Endothelial cell (in vitro differentiated cells): ENCODE measurements around the gene KCMF1. TPM values are rescaled to one million over a fixed set of nuclear protein-coding genes. Genes with fewer than 3 reads are reported as not detected.

ENCODE experiments used
- DNase-seq: peaks from one replicate; pipeline ENCODE4 v3.0.0; 2021; ENCODE audit warnings: low spot score
- H3K27ac Mint-ChIP-seq: one replicate; pipeline ENCODE4 v1.8.0; 2021; ENCODE audit warnings: mixed read lengths, inconsistent platforms; ENCODE audit not compliant: unreplicated experiment
- H3K27me3 Mint-ChIP-seq: one replicate; pipeline ENCODE4 v1.8.0; 2021; ENCODE audit warnings: mild to moderate bottlenecking, moderate library complexity, mixed read lengths, inconsistent platforms; ENCODE audit not compliant: unreplicated experiment
- H3K36me3 Mint-ChIP-seq: one replicate; pipeline ENCODE4 v1.8.0; 2021; ENCODE audit warnings: mild to moderate bottlenecking, low read depth, mixed read lengths, inconsistent platforms; ENCODE audit not compliant: unreplicated experiment
- H3K4me1 Mint-ChIP-seq: one replicate; pipeline ENCODE4 v1.8.0; 2021; ENCODE audit warnings: mild to moderate bottlenecking, mixed read lengths, inconsistent platforms; ENCODE audit not compliant: unreplicated experiment
- H3K4me3 Mint-ChIP-seq: one replicate; pipeline ENCODE4 v1.8.0; 2021; ENCODE audit warnings: mild to moderate bottlenecking, mixed read lengths, inconsistent platforms; ENCODE audit not compliant: unreplicated experiment
- H3K9me3 Mint-ChIP-seq: one replicate; pipeline ENCODE4 v1.8.0; 2021; ENCODE audit warnings: mixed read lengths, inconsistent platforms; ENCODE audit not compliant: unreplicated experiment
- total RNA-seq: library from RNA; stranded (reverse); fragmentation: NEBNext Ultra II Directional; extraction: Animal tissue kit (Norgen Biotek cat#: 25700); gene quantifications from one replicate; pipeline ENCODE4 v1.2.1, GENCODE V29; 2021; ENCODE audit not compliant: unreplicated experiment
- TF ChIP-seq, protein P1 (sequence below): fragments of 200-600 bp; sonication (generic); IDR thresholded peaks from one replicate; pipeline ENCODE4 v1.5.0; 2021; ENCODE audit warnings: antibody characterized with exemption; ENCODE audit not compliant: unreplicated experiment

Gene KCMF1
- total RNA-seq, 1 donor from 2014 or later = 84.6 TPM

DNA sequence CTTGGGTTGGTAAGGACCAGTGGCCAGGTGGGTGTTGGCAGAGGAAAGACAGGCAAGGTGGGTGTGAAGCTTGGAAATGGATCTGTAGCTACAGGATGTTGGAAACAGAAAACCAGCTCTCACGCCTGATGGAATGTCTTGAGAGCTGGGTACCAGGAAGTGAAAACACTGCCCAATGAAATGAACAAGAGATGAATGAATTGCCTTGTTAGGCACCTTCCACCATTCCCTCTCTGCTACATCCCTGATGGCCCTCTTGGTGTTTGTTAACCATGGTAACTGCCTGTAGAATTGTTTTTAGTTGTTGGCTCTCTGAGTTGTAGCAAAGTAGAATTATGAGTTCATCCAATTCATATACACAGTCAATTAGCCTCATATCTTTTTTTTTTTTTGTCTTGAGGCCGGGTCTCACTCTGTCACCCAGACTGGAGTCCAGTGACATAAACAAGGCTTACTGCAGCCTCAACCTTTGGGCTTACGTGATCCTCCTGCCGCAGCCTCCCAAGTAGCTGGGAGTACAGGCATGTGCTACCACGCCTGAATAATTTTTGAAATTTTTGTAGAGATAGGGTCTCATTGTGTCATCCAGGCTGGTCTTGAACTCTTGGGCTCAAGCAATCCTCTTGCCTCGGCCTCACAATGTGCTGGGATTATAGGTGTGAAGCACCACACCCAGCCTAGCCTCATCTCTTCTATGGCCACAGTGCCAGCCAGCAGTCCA, 9.5 kb downstream of the KCMF1 start:
- DNase-seq = no peak
- H3K27me3 Mint-ChIP-seq = peaks cover 9% of the 10 kb centered on the region
- no peaks in the 10 kb centered on the region for H3K9me3 Mint-ChIP-seq
- H3K4me1 Mint-ChIP-seq = peaks cover 12% of the 10 kb centered on the region
- H3K27ac Mint-ChIP-seq = peak overlapping the region; percentile 57
- no peak overlapping the region for H3K4me3 Mint-ChIP-seq
- H3K36me3 Mint-ChIP-seq = no peaks in the 10 kb centered on the region
- TF ChIP-seq, protein P1, sequence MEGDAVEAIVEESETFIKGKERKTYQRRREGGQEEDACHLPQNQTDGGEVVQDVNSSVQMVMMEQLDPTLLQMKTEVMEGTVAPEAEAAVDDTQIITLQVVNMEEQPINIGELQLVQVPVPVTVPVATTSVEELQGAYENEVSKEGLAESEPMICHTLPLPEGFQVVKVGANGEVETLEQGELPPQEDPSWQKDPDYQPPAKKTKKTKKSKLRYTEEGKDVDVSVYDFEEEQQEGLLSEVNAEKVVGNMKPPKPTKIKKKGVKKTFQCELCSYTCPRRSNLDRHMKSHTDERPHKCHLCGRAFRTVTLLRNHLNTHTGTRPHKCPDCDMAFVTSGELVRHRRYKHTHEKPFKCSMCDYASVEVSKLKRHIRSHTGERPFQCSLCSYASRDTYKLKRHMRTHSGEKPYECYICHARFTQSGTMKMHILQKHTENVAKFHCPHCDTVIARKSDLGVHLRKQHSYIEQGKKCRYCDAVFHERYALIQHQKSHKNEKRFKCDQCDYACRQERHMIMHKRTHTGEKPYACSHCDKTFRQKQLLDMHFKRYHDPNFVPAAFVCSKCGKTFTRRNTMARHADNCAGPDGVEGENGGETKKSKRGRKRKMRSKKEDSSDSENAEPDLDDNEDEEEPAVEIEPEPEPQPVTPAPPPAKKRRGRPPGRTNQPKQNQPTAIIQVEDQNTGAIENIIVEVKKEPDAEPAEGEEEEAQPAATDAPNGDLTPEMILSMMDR = no peak

DNA sequence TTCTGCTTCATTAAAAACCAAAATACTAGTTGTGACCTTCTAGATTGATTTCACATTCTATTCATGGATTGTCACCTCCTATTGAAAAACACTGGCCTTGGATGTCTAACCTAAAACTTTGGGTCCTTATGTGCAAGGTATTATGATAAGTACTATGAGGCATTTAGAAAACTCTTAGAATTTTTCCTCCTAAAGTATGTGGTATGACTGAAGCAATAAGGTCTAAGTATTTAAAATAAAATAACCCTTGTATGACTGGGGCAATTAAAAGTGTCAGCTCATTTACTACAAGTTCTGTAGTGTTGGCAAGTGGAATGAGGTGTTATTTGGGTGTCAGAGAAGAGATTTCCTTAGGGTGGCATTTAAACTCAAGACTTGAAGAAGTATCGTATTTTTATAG, 15.1 kb downstream of the KCMF1 start:
- H3K27ac Mint-ChIP-seq = no peak overlapping the region
- no peaks in the 10 kb centered on the region for H3K9me3 Mint-ChIP-seq
- no peak for DNase-seq
- H3K27me3 Mint-ChIP-seq = peaks cover 4% of the 10 kb centered on the region
- peaks cover 13% of the 10 kb centered on the region for H3K4me1 Mint-ChIP-seq
- H3K4me3 Mint-ChIP-seq = no peak overlapping the region
- H3K36me3 Mint-ChIP-seq = peaks cover 4% of the 10 kb centered on the region
- TF ChIP-seq, protein P1 = no peak

DNA sequence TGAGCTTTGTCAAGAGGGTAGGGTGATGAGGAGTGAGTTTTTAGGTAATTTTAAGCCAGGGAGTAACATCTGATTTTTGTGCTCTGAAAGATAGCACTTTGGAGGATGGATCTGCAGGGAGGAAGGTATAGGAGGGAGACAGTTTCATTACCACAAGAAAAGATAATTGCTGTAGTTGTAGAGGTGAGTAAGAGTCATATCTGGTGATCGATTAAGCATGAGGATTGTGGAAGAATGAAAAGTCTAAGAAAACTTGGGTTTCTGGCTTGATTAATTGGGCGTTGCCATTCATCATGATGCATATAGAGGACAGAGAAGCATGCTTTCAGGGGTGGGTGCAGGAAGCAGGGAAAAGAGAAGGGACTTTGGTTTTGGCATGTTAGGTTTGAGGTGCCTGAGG, 18.5 kb downstream of the KCMF1 start:
- Mint-ChIP-seq H3K9me3 (no peaks in the 10 kb centered on the region), H3K36me3 (peaks cover 4% of the 10 kb centered on the region), H3K27me3 (peaks cover 4% of the 10 kb centered on the region), H3K4me1 (peaks cover 13% of the 10 kb centered on the region), H3K27ac (no peak overlapping the region), H3K4me3 (no peak overlapping the region)
- no peak for DNase-seq
- TF ChIP-seq, protein P1 = no peak

DNA sequence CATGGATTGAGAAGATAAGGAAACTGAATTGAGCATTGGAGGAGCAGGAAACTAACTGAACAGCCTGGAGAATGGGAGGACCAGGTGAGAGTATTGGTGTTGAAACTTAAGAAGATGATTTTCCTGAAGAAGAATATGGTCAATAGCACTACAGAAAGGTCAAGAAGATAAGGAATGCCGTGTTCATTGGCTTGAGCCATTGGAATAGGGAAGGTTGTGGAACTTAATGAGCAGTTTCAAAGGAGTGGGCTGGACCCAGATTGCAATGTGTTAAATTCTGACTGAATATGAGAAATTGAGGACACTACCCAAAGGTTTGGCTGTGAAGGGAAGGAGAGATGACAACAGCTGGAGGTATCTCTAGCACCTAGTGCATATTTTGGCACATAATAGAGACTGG, 19.0 kb downstream of the KCMF1 start:
- Mint-ChIP-seq H3K27ac (no peak overlapping the region), H3K27me3 (peaks cover 3% of the 10 kb centered on the region), H3K9me3 (no peaks in the 10 kb centered on the region), H3K4me1 (peaks cover 12% of the 10 kb centered on the region), H3K4me3 (no peak overlapping the region), H3K36me3 (peaks cover 4% of the 10 kb centered on the region)
- TF ChIP-seq, protein P1 = no peak
- DNase-seq = no peak

DNA sequence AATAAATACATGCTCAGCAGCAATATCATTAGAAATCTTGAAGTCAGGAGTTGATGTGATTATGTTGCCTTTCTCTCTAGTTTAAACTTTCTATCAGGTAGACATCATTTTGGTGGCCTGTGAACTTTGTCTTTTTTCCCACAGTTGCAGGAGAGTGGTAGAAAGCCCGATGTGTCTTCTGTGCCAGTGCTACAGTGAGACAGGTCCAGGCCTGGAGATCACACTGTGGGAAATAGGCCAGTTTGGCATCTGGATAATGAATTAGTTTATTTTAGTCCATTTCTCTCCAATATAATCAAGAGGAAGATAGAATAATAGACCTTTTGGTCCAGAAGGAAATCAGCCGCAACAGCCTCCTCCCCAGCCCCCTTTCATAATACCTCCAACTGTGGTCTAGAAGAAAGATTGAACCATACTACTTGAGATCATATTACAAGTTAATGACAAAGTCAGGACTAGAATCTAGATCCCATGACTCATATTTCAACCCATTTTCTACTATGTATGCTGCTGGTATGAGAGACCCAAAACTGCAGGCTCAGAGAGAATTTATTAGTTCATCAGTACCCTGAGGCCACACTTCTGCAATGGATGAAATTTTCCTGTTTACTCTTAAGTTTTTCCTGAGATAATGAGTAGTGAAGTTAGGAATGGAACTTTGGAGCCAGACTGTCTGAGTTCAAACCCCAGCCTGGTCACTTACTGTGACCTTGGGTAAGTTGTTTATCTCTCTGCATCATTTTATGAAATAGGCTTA, 20.6 kb downstream of the KCMF1 start:
- Mint-ChIP-seq H3K4me1 (peaks cover 6% of the 10 kb centered on the region), H3K9me3 (no peaks in the 10 kb centered on the region), H3K27ac (no peak overlapping the region), H3K4me3 (no peak overlapping the region), H3K36me3 (peaks cover 4% of the 10 kb centered on the region), H3K27me3 (peaks cover 2% of the 10 kb centered on the region)
- TF ChIP-seq, protein P1 = no peak
- no peak for DNase-seq
